HG03103 (cell line): ENCODE measurements around the gene DLK2.

ENCODE experiments used
- ATAC-seq: cut with Tn5 transposase; IDR thresholded peaks from one replicate; pipeline ENCODE4 v1.9.1; 2021; ENCODE audit warnings: low read depth; ENCODE audit not compliant: unreplicated experiment

Gene DLK2

GRCh38 chr6:43454696-43455530 lies 435 bp downstream of the DLK2 start:
- ATAC-seq = no peak

DNA sequence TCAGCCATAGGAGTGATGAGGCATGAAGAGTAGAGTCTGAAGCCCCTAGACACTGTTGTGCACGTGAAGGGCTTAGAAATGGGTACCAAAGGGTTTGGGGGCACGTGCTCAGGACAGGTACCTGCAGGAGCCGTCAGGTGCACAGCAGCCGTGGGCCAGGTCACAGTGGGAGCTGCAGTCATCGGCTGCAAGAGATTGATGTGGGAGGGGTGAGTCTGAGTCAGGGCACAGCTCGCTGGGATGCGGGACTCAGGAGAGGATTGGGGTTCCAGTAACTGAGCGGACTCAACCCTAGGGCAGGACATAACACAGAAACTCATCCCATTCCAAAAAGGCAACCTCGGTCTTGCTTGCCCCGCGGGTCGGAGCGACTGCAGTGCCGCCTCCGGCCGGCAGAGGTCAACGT lies 1.1 kb downstream of the DLK2 start:
- no peak for ATAC-seq

DNA sequence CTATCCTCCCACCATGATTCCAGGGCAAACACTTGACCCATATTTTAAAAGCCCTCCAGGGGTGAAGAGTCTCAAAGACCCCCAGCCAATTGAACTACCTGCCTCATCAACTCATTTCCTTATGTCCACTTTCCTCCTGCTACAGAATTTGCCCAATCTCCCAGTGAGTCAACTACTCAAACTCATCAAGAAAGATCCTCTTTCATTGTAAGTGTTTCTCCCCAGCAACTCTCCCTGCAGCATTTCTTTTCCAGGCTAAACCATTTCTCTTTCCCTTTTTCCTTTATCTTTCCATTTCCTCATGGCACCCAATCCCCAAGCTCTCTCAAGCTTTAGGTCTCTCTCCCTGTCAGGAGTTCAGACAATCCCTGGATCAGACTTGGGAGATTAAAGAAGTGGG lies 1.5 kb downstream of the DLK2 start:
- ATAC-seq = no peak

DNA sequence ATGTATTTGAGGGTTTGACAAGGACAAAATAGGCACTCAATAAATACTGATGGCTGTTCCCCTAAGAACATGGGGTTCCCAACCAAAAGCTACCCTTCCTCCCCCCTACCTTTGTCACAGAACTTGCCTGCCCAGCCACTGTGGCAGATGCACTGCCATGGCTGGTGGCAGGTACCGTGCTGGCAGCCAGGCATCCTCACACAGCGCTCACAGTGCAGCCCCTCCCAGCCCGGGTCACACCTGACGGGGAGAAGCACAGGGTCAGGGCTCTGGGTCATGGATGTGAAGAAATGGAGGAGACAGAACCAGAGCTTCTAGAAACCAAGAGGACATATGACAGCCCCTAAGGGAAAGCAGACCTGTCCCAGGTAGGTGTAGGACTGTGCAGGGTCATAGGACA lies 2.5 kb downstream of the DLK2 start:
- no peak for ATAC-seq

DNA sequence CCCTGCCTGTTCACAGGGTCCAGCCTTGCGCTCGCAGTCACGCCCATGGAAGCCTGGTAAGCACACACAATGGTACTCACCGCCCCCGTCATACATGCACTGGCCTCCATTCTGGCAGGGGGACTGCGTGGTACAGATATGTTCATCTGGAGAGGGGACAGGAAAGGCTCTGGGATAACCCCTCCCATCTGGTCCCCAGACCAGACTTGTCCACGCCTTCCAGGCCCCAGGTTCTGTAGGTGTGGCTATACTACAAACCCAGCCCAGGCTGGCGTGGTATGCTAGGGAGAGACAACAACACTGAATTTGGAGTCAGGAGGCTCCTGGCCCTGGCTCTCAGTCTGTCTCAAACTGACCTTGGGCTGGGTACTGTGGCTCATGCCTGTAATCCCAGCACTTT lies 3.4 kb downstream of the DLK2 start:
- ATAC-seq = no peak

GRCh38 chr6:43451348-43451747 lies 4.0 kb downstream of the DLK2 start:
- no peak for ATAC-seq

DNA sequence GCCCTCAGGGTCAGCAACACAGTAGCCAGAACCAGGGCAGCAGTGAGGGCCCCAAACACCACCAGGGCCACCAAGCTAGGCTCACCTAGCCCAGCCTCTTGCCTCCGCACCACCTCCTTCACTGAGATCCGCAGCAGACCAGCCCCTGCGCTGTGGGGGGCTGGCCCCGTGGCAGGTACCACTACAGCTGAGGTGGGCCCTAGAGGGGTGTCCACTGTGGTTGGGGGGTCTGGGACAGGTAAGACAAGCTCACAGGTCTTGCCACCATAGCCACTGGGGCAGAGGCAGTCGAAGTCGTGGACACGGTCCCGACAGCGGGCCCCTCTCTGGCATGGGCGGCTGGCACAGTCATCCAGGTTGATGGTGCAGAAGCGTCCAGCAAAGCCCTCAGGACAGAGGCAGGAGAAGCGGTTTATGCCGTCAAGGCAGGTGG lies 4.6 kb downstream of the DLK2 start:
- no peak for ATAC-seq

DNA sequence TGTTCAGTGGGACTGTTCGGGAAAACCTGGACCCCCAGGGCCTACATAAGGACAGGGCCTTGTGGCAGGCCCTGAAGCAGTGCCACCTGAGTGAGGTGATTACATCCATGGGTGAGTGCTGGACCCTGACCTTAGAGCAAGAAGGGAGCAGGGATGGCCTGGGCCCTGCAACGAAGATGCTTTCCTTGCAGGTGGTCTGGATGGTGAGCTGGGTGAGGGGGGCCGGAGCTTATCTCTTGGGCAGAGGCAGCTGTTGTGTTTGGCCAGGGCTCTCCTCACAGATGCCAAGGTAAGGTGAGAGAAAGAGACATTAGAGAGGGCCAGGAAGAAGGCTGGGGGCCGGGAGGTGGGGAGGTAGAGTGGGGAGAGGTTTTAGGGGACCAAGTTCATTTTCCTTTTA lies 6.4 kb downstream of the DLK2 start:
- ATAC-seq = no peak

- no peak for ATAC-seq
Observed at GRCh38 chr6:43447604-43448003, 7.7 kb downstream of the DLK2 start.

DNA sequence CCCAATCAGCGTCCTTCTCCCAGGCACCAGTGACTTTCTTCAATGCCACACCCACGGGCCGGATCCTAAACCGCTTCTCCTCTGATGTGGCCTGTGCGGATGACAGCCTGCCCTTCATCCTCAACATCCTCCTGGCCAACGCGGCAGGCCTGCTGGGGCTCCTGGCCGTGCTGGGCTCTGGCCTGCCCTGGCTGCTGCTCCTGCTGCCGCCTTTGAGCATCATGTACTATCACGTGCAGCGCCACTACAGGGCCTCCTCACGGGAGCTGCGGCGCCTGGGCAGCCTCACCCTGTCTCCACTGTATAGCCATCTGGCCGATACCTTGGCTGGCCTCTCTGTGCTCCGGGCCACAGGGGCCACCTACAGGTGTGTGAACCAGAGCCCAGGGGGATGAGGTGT lies 9.8 kb downstream of the DLK2 start:
- ATAC-seq = no peak

GRCh38 chr6:43444582-43444981 lies 10.8 kb downstream of the DLK2 start:
- no peak for ATAC-seq

GRCh38 chr6:43444036-43444435 lies 11.3 kb downstream of the DLK2 start:
- no peak for ATAC-seq

DNA sequence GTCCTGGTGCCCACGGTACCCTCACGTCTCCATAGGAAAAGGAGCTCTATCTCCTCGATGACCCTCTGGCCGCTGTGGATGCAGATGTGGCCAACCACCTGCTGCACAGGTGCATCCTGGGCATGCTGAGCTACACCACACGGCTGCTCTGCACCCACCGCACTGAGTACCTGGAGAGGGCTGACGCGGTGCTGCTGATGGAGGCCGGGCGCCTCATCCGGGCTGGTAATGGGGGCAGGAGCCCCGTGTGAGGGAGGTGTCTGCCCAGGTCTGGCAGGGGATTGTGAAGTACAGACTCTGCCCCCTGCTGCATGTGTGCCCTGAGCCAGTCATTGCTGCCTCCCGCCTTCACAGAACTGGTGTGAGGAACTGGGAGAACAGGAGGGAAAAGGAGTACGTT lies 12.4 kb downstream of the DLK2 start:
- ATAC-seq = no peak

DNA sequence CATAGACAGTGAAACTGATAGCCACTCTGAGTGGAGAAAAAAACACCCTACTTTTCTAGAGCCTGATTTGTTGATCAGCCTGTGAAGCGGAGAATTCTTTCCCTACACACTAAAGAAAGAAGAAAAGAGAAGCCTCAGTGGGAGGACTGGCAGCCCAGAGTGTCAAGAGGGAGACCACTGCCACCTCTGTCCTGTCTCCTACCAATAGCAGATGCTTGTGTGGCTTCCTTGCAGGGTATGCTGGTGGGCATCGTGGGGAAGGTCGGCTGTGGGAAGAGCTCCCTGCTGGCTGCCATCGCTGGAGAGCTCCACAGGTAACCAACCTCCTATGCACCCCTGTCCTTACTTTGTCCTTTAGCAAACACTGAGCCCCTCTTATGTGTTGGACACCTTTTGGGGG lies 17.6 kb downstream of the DLK2 start:
- no peak for ATAC-seq

DNA sequence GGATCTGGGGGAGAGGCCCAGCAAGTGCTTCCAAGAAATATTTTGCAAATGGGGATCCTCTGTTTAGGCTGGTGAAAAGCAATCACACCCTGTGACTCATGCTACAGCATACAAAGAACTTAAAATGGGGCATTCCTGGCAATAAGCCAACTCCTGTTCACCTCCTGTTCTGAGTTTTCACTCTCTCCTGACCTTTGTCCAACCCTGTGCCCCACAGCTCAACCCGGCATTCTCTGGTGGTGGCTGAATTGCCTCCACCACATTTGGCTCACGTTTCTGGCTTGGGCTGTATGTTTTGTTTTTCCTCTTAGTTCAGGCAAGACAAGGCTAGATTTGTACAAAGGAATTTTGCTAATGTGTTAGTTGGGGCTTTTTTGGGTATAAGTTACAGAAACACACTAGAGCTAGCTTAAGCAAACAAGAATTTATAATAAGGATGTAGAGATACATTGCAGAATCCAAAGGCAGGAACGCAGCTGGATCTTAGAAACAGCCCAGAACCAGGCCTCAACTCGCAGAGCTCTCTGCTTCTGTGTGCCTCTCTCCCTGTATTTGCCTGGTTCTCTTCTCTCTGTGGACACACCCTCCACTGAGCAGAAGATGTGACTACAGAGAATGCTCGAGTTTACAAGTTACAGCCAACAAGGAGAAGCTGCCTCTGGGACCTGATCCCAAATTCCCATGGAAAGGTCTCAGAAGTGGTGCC lies 18.6 kb downstream of the DLK2 start:
- no peak for ATAC-seq

- ATAC-seq = no peak
Observed at GRCh38 chr6:43435682-43436437, 19.5 kb downstream of the DLK2 start.

DNA sequence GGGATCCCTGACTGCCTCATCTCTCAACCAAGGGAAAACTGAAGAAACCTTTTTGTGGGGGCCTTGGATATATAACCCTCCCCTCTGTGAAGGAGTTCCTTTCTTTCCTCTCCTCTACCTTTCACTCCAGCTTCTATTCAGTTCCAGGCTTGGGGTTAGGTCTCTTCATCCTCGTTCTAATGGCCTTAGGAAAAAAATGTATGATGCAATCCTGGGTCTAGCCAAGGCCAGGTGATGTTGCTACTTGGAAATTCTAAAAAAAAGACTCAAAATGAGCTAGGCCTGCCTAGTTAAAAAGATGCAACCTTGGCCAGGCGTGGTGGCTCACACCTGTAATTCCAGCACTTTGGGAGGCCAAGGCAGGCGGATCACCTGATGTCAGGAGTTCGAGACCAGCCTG lies 20.4 kb downstream of the DLK2 start:
- ATAC-seq = no peak

GRCh38 chr6:43434001-43434840 lies 21.1 kb downstream of the DLK2 start:
- no peak for ATAC-seq

DNA sequence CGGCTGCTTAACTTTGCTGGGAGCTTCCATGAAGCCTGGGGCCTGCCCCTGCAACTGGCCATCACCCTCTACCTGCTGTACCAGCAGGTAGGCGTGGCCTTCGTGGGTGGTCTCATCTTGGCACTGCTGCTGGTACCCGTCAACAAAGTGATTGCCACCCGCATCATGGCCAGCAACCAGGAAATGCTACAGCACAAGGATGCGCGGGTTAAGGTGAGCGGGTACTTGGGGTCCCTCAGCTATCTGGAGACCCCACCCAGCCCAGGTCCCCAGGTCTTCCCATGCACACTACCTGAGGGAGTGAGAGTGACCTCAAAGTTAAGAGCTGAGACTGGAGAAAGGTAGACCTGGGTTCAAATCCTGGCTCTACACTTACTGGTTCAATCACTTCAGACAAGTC lies 22.2 kb downstream of the DLK2 start:
- no peak for ATAC-seq
